CD8-positive, alpha-beta memory T cell (primary cell): ENCODE data around the gene FHOD1. TPM values are rescaled to one million over a fixed set of nuclear protein-coding genes. Genes with fewer than 3 reads are reported as not detected.

Experiments used
- CTCF ChIA-PET: fragments of 350-600 bp; sonication (Branson Sonifier 250); formaldehyde crosslinking; loops from one replicate; lab custom pipeline; 2021; ENCODE audit warnings: antibody characterized with exemption; lab: Charles Lee
- POLR2A ChIA-PET: fragments of 350-600 bp; sonication (Branson Sonifier 250); formaldehyde crosslinking; loops from one replicate; lab custom pipeline; 2021; ENCODE audit warnings: antibody characterized with exemption; lab: Charles Lee
- DNase-seq, 5 donors: peaks; one replicate each; pipeline versions ENCODE4 v3.0.0 to v3.0.0-alpha.2; 2020 to 2022; ENCODE audit warnings: mixed read lengths in 1 of 5
- H3K27ac ChIP-seq: one replicate; pipeline ENCODE4 v1.7.0; 2013; ENCODE audit warnings: low read depth, mild to moderate bottlenecking, low read length, moderate library complexity
- H3K27me3 ChIP-seq: 2 replicates; pipeline ENCODE4 v1.7.0; 2013; ENCODE audit warnings: low read length, mild to moderate bottlenecking; ENCODE audit not compliant: insufficient read depth, poor library complexity, severe bottlenecking
- H3K36me3 ChIP-seq: 2 replicates; pipeline ENCODE4 v1.7.0; 2013; ENCODE audit warnings: mild to moderate bottlenecking, low read length, moderate library complexity; ENCODE audit not compliant: insufficient read depth
- H3K4me1 ChIP-seq: 2 replicates; pipeline ENCODE4 v1.7.0; 2013; ENCODE audit warnings: mild to moderate bottlenecking, low read length, moderate library complexity; ENCODE audit not compliant: insufficient read depth
- H3K4me3 ChIP-seq: 2 replicates; pipeline ENCODE4 v1.7.0; 2013; ENCODE audit warnings: mild to moderate bottlenecking, low read length
- H3K9me3 ChIP-seq: 2 replicates; pipeline ENCODE4 v1.7.0; 2013; ENCODE audit warnings: mild to moderate bottlenecking, low read length
- H3K27ac Mint-ChIP-seq, 8 donors: one replicate each; pipeline ENCODE4 v1.8.0; 2020 to 2021; ENCODE audit warnings: mixed read lengths in 8 of 8, mild to moderate bottlenecking in 6 of 8, inconsistent platforms in 3 of 8, moderate library complexity in 3 of 8
- H3K27me3 Mint-ChIP-seq, 2 donors: one replicate each; pipeline ENCODE4 v1.8.0; 2020 to 2021; ENCODE audit warnings: mixed read lengths in 2 of 2, mild to moderate bottlenecking in 1 of 2, moderate library complexity in 1 of 2
- H3K36me3 Mint-ChIP-seq, 3 donors: one replicate each; pipeline ENCODE4 v1.8.0; 2020 to 2021; ENCODE audit warnings: mixed read lengths in 3 of 3, inconsistent platforms in 1 of 3, mild to moderate bottlenecking in 1 of 3
- H3K4me1 Mint-ChIP-seq, 3 donors: one replicate each; pipeline ENCODE4 v1.8.0; 2020 to 2021; ENCODE audit warnings: mixed read lengths in 3 of 3, inconsistent platforms in 1 of 3, mild to moderate bottlenecking in 1 of 3
- H3K4me3 Mint-ChIP-seq, 7 donors: one replicate each; pipeline ENCODE4 v1.8.0; 2020 to 2021; ENCODE audit warnings: mixed read lengths in 7 of 7, mild to moderate bottlenecking in 6 of 7, moderate library complexity in 4 of 7, inconsistent platforms in 2 of 7
- H3K9me3 Mint-ChIP-seq, 5 donors: one replicate each; pipeline ENCODE4 v1.8.0; 2020 to 2022; ENCODE audit warnings: mixed read lengths in 5 of 5, mild to moderate bottlenecking in 3 of 5, moderate library complexity in 2 of 5, inconsistent platforms in 1 of 5
- polyA plus RNA-seq: library from polyadenylated mRNA; unstranded; fragments of 300-500 nt; fragmentation: Illumina TruSeq; gene quantifications from one replicate; pipeline ENCODE4 v1.2.3, GENCODE V29; 2021
- total RNA-seq, 2 experiments: library from RNA; stranded (reverse); gene quantifications; one replicate each; pipeline ENCODE4 v1.2.3, GENCODE V29; 2021

Gene FHOD1
- total and polyA plus RNA-seq, 3 experiments from 2014 or later: 5.5 to 117 (median 111) TPM

DNA sequence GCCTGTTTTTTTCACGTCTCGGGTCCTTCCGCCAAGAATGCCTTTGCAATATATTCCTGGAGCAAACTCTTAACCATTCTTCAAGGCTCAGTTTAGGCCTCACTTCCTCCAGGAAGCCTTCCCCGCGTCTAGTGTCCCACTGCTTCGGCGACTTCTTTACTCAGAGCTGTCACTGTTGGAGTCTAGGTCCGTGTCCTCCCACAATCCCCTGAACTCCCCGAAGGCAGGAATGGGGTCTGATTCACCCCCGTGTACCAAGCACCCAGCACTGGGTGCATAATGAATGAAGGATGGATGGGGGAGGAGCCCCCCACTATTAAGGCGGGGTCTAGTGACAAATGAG is 64.0 kb downstream of the FHOD1 start:
- Mint-ChIP-seq H3K9me3 (no peaks in the 10 kb centered on the region), H3K27me3 (peaks cover 0 to 4% of the 10 kb centered on the region in 2 donors), H3K4me3 (no peak overlapping the region), H3K36me3 (no peaks in the 10 kb centered on the region), H3K4me1 (peaks cover 9 to 27% (median 12%) of the 10 kb centered on the region in 3 donors), H3K27ac (no peak overlapping the region)
- Histone ChIP-seq H3K27me3 (no peaks in the 10 kb centered on the region), H3K27ac (peak overlapping the region; percentile 91), H3K9me3 (no peaks in the 10 kb centered on the region), H3K4me1 (peaks cover 29% of the 10 kb centered on the region), H3K4me3 (peak overlapping the region; percentile 70), H3K36me3 (no peaks in the 10 kb centered on the region)
- DNase-seq: no peak
- CTCF ChIA-PET: interaction anchor here (1.8 to 11.3 kb wide), 3 partner anchors 7 to 25 kb away, joined by 7 to 205 read pairs (median 18); partner anchors contain the start of genes B3GNT9, FBXL8, HSF4 and NOL3
- POLR2A ChIA-PET: interaction anchor here (0.9 kb wide), 1 partner anchor 9 kb away, joined by 6 read pairs; no protein-coding TSS in a partner anchor

GRCh38 chr16:67182288-67182687 is 65.0 kb downstream of the FHOD1 start:
- Mint-ChIP-seq H3K9me3 (no peaks in the 10 kb centered on the region), H3K4me1 (peaks cover 17 to 36% (median 18%) of the 10 kb centered on the region in 3 donors), H3K4me3 (no peak overlapping the region), H3K27me3 (peaks cover 0 to 4% of the 10 kb centered on the region in 2 donors), H3K36me3 (no peaks in the 10 kb centered on the region), H3K27ac (no peak overlapping the region)
- Histone ChIP-seq H3K36me3 (no peaks in the 10 kb centered on the region), H3K4me1 (peaks cover 34% of the 10 kb centered on the region), H3K4me3 (no peak overlapping the region), H3K9me3 (no peaks in the 10 kb centered on the region), H3K27ac (no peak overlapping the region), H3K27me3 (no peaks in the 10 kb centered on the region)
- ChIA-PET CTCF (interaction anchor here (0.8 to 11.3 kb wide), 4 partner anchors 9 to 223 kb away, joined by 3 to 205 read pairs (median 6); partner anchors contain the start of genes B3GNT9, FBXL8, HSF4 and NOL3), POLR2A (interaction anchor here (0.6 kb wide), 1 partner anchor 562 kb away, joined by 3 read pairs; no protein-coding TSS in a partner anchor)
- DNase-seq: no peak

DNA sequence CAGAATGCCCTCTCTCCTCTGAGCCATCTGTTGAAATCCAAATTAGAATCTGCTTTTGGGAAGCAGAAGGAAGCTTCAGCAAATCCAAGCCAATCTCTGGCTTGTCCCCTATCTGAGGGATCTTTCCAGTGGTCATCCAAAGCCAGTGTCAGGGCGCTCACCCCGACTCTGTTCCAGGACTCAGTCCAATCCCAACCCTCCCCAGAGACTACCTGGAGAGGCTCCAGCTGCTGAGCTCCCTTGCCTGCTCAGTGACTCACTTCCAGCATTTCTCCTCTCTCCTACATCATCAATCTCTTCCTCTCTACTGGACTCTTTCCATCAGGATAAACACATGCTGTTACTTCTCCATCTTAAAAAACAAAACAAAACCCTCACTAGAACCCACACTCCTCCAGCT is 65.9 kb downstream of the FHOD1 start:
- H3K4me3 ChIP-seq: no peak overlapping the region
- H3K9me3 ChIP-seq: no peaks in the 10 kb centered on the region
- Mint-ChIP-seq H3K4me3 (no peak overlapping the region), H3K4me1 (peaks cover 21 to 41% (median 22%) of the 10 kb centered on the region in 3 donors), H3K27me3 (peaks cover 0 to 4% of the 10 kb centered on the region in 2 donors), H3K36me3 (no peaks in the 10 kb centered on the region), H3K27ac (no peak overlapping the region), H3K9me3 (no peaks in the 10 kb centered on the region)
- H3K4me1 ChIP-seq: peaks cover 34% of the 10 kb centered on the region
- no peaks in the 10 kb centered on the region for H3K27me3 ChIP-seq
- ChIA-PET CTCF (interaction anchor here (11.3 kb wide), 1 partner anchor 23 kb away, joined by 205 read pairs; the partner anchor contains the start of genes B3GNT9, FBXL8, HSF4 and TRADD), POLR2A (interaction anchor here (0.6 kb wide), 1 partner anchor 37 kb away, joined by 4 read pairs; no protein-coding TSS in a partner anchor)
- H3K27ac ChIP-seq: no peak overlapping the region
- H3K36me3 ChIP-seq: no peaks in the 10 kb centered on the region
- DNase-seq: no peak

- CTCF ChIA-PET: interaction anchor here (11.3 kb wide), 1 partner anchor 22 kb away, joined by 205 read pairs; the partner anchor contains the start of genes B3GNT9, FBXL8, HSF4 and TRADD
- H3K9me3 Mint-ChIP-seq: no peaks in the 10 kb centered on the region
Observed at GRCh38 chr16:67180166-67180565, 67.1 kb downstream of the FHOD1 start.

DNA sequence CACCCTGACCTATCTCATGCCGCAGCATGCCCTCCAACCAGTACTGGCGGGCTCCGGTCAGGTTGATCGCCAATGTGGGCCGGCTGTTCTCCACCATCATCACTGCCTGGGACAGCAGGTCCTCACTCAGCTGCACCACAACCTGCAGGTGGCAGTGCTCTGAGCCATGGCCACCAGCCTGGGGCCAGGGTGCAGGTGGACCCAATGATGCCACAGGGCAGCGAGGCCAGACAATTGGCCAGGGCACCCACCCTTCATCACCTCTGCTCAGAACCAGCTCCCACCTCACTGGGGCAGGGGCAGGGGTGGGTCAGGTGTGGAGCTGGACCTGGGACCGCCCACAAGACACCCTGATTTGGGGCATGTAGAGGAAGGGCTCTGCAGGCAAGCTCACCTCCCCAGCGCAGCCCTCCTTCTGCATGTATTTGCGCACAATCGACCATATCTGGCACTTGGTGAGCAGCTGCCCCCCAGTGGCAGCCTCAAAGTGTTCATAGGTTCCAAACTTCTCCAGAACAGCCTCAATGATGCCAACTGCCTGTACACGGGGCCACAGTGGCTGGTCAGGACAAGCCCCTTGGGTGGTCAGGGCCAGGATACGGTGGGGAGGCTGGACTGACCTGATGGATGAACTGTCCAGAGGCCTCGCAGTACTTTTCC is 67.7 kb downstream of the FHOD1 start:
- Mint-ChIP-seq H3K4me1 (peaks cover 13 to 36% (median 20%) of the 10 kb centered on the region in 3 donors), H3K4me3 (peak overlapping the region in 1 of 7 donors; percentile 46), H3K36me3 (no peaks in the 10 kb centered on the region), H3K27ac (no peak overlapping the region), H3K9me3 (no peaks in the 10 kb centered on the region), H3K27me3 (no peaks in the 10 kb centered on the region)
- Histone ChIP-seq H3K27me3 (peaks cover 2% of the 10 kb centered on the region), H3K4me1 (peaks cover 24% of the 10 kb centered on the region), H3K9me3 (no peaks in the 10 kb centered on the region), H3K4me3 (no peak overlapping the region), H3K27ac (no peak overlapping the region), H3K36me3 (no peaks in the 10 kb centered on the region)
- CTCF ChIA-PET: interaction anchor here (1.7 kb wide), 1 partner anchor 24 kb away, joined by 6 read pairs; no protein-coding TSS in a partner anchor
- DNase-seq: no peak
- POLR2A ChIA-PET: no interaction called here

More at GRCh38 chr16:67180166-67180565, 67.1 kb downstream of the FHOD1 start:
- no peak overlapping the region for H3K27ac ChIP-seq
- H3K27me3 Mint-ChIP-seq: no peaks in the 10 kb centered on the region
- H3K36me3 ChIP-seq: no peaks in the 10 kb centered on the region
- POLR2A ChIA-PET: no interaction called here
- no peaks in the 10 kb centered on the region for H3K36me3 Mint-ChIP-seq
- no peaks in the 10 kb centered on the region for H3K27me3 ChIP-seq
- H3K27ac Mint-ChIP-seq: no peak overlapping the region
- H3K4me1 ChIP-seq: peaks cover 26% of the 10 kb centered on the region
- H3K9me3 ChIP-seq: no peaks in the 10 kb centered on the region
- peaks cover 15 to 39% (median 21%) of the 10 kb centered on the region in 3 donors for H3K4me1 Mint-ChIP-seq
- H3K4me3 ChIP-seq: no peak overlapping the region
- H3K4me3 Mint-ChIP-seq: no peak overlapping the region
- DNase-seq: no peak

Other genes with a start within 250 kb of the FHOD1 start
- 100 to 1,000 TPM; 132 to 141 TPM for gene CBFB, start 218.3 kb downstream of the FHOD1 start, total RNA-seq
- gene CBFB, start 218.3 kb downstream of the FHOD1 start, polyA plus RNA-seq: 100 TPM
- gene PHAF1, start 137.5 kb downstream of the FHOD1 start, total RNA-seq: 10 to 100 TPM; 20.2 to 21.2 TPM
- gene PHAF1, start 137.5 kb downstream of the FHOD1 start, polyA plus RNA-seq: 14.7 TPM
- gene B3GNT9, start 96.5 kb downstream of the FHOD1 start, total RNA-seq: 1 to 10 TPM; 2.4 to 2.7 TPM
- 5.0 TPM for gene B3GNT9, start 96.5 kb downstream of the FHOD1 start, polyA plus RNA-seq
- 10 to 100 TPM; 23.8 to 28.7 TPM for gene TRADD, start 87.6 kb downstream of the FHOD1 start, total RNA-seq
- 141 TPM for gene TRADD, start 87.6 kb downstream of the FHOD1 start, polyA plus RNA-seq
- 10 to 100 TPM; 10.5 to 14.3 TPM for gene FBXL8, start 87.5 kb downstream of the FHOD1 start, total RNA-seq
- gene FBXL8, start 87.5 kb downstream of the FHOD1 start, polyA plus RNA-seq: 11.6 TPM
- 10 to 100 TPM; 11.6 to 13.3 TPM for gene HSF4, start 82.7 kb downstream of the FHOD1 start, total RNA-seq
- gene HSF4, start 82.7 kb downstream of the FHOD1 start, polyA plus RNA-seq: not detected
- gene NOL3, start 76.9 kb downstream of the FHOD1 start, total RNA-seq: 1 to 10 TPM; 2.1 to 2.3 TPM
- 0.91 TPM for gene NOL3, start 76.9 kb downstream of the FHOD1 start, polyA plus RNA-seq
- 10 to 100 TPM; 15.3 to 15.6 TPM for gene MATCAP1, start 63.5 kb downstream of the FHOD1 start, total RNA-seq
- gene MATCAP1, start 63.5 kb downstream of the FHOD1 start, polyA plus RNA-seq: 0.68 TPM
- not detected for gene EXOC3L1, start 57.3 kb downstream of the FHOD1 start, total RNA-seq
- gene EXOC3L1, start 57.3 kb downstream of the FHOD1 start, polyA plus RNA-seq: not detected
- gene E2F4, start 55.3 kb downstream of the FHOD1 start, total RNA-seq: 100 to 1,000 TPM; 137 to 139 TPM
- gene E2F4, start 55.3 kb downstream of the FHOD1 start, polyA plus RNA-seq: 86.0 TPM
- 1 to 10 TPM; 5.0 to 5.3 TPM for gene ELMO3, start 48.4 kb downstream of the FHOD1 start, total RNA-seq
- gene ELMO3, start 48.4 kb downstream of the FHOD1 start, polyA plus RNA-seq: not detected
- 10 to 100 TPM; 58.4 to 69.5 TPM for gene TMEM208, start 20.4 kb downstream of the FHOD1 start, total RNA-seq
- gene TMEM208, start 20.4 kb downstream of the FHOD1 start, polyA plus RNA-seq: 83.7 TPM
- 1 to 10 TPM; 5.2 TPM for gene SLC9A5, start 1.5 kb upstream of the FHOD1 start, total RNA-seq
- not detected for gene SLC9A5, start 1.5 kb upstream of the FHOD1 start, polyA plus RNA-seq
- gene PLEKHG4, start 32.1 kb upstream of the FHOD1 start, total RNA-seq: 10 to 100 TPM; 25.3 to 29.3 TPM
- 1.6 TPM for gene PLEKHG4, start 32.1 kb upstream of the FHOD1 start, polyA plus RNA-seq
- 1 to 10 TPM in 1 of 2 experiments, under 1 TPM in 1; 0.71 to 1.4 TPM for gene KCTD19, start 79.3 kb upstream of the FHOD1 start, total RNA-seq
- gene KCTD19, start 79.3 kb upstream of the FHOD1 start, polyA plus RNA-seq: not detected
- under 1 TPM; 0.28 to 0.31 TPM for gene LRRC36, start 79.3 kb upstream of the FHOD1 start, total RNA-seq
- gene LRRC36, start 79.3 kb upstream of the FHOD1 start, polyA plus RNA-seq: not detected
- gene TPPP3, start 146.0 kb upstream of the FHOD1 start, total RNA-seq: not detected
- gene TPPP3, start 146.0 kb upstream of the FHOD1 start, polyA plus RNA-seq: not detected
- gene ZDHHC1, start 169.0 kb upstream of the FHOD1 start, total RNA-seq: 1 to 10 TPM; 1.3 TPM
- gene ZDHHC1, start 169.0 kb upstream of the FHOD1 start, polyA plus RNA-seq: 0.60 TPM
- gene HSD11B2, start 183.6 kb upstream of the FHOD1 start, total RNA-seq: 1 to 10 TPM; 1.1 to 1.5 TPM
- not detected for gene HSD11B2, start 183.6 kb upstream of the FHOD1 start, polyA plus RNA-seq
- gene ATP6V0D1, start 233.7 kb upstream of the FHOD1 start, total RNA-seq: 10 to 100 TPM; 49.3 to 57.6 TPM
- 107 TPM for gene ATP6V0D1, start 233.7 kb upstream of the FHOD1 start, polyA plus RNA-seq
- not detected for gene AGRP, start 236.1 kb upstream of the FHOD1 start, total RNA-seq
- not detected for gene AGRP, start 236.1 kb upstream of the FHOD1 start, polyA plus RNA-seq